MM.1S (cell line): ENCODE measurements around the gene NME4.

Experiments
- DNase-seq: peaks from one replicate; pipeline ENCODE4 v3.0.0-alpha.2; 2015
- H2AFZ ChIP-seq: fragments of 300-600 bp; sonication (generic); 2 replicates; pipeline ENCODE4 v1.6.0; 2016; ENCODE audit warnings: antibody characterized with exemption, low read length
- H3F3A ChIP-seq: fragments of 300-600 bp; sonication (generic); 2 replicates; pipeline ENCODE4 v1.6.1; 2016; ENCODE audit warnings: mild to moderate bottlenecking, antibody characterized with exemption, low read length, moderate library complexity, mixed read lengths; ENCODE audit not compliant: insufficient read depth
- H3K27ac ChIP-seq: fragments of 300-600 bp; sonication (generic); 2 replicates; pipeline ENCODE4 v1.5.1; 2016; ENCODE audit warnings: mild to moderate bottlenecking, low read length
- H3K27me3 ChIP-seq: fragments of 300-600 bp; sonication (generic); replicated peaks from 2 replicates; pipeline ENCODE4 v1.6.0; 2016; ENCODE audit warnings: low read length; ENCODE audit not compliant: insufficient read depth
- H3K36me3 ChIP-seq: fragments of 300-600 bp; sonication (generic); replicated peaks from 2 replicates; pipeline ENCODE4 v1.6.1; 2016; ENCODE audit warnings: mild to moderate bottlenecking, low read length, mixed read lengths; ENCODE audit not compliant: insufficient read depth
- H3K4me1 ChIP-seq: fragments of 300-600 bp; sonication (generic); 2 replicates; pipeline ENCODE4 v1.6.1; 2016; ENCODE audit warnings: low read length, mixed read lengths
- H3K4me2 ChIP-seq: fragments of 300-600 bp; sonication (generic); 2 replicates; pipeline ENCODE4 v1.6.0; 2016; ENCODE audit warnings: low read depth, low read length
- H3K4me3 ChIP-seq: fragments of 300-600 bp; sonication (generic); 2 replicates; pipeline ENCODE4 v1.5.1; 2016; ENCODE audit warnings: low read length, mixed read lengths
- H3K79me2 ChIP-seq: fragments of 300-600 bp; sonication (generic); 2 replicates; pipeline ENCODE4 v1.6.1; 2016; ENCODE audit warnings: mixed run types, low read length, mixed read lengths
- H3K9ac ChIP-seq: fragments of 300-600 bp; sonication (generic); 2 replicates; pipeline ENCODE4 v1.6.1; 2016; ENCODE audit warnings: low read length, mixed read lengths
- H3K9me2 ChIP-seq: fragments of 300-600 bp; sonication (generic); replicated peaks from 2 replicates; pipeline ENCODE4 v1.6.1; 2016; ENCODE audit warnings: mild to moderate bottlenecking, low read length, mixed read lengths; ENCODE audit not compliant: insufficient read depth
- H3K9me3 ChIP-seq: fragments of 300-600 bp; sonication (generic); replicated peaks from 2 replicates; pipeline ENCODE4 v1.6.1; 2016; ENCODE audit warnings: mild to moderate bottlenecking, low read length, mixed read lengths; ENCODE audit not compliant: insufficient read depth
- H4K20me1 ChIP-seq: fragments of 300-600 bp; sonication (generic); 2 replicates; pipeline ENCODE4 v1.6.1; 2016; ENCODE audit warnings: mild to moderate bottlenecking, low read length, moderate library complexity, mixed read lengths; ENCODE audit not compliant: insufficient read depth
- EZH2 ChIP-seq: fragments of 300-600 bp; sonication (generic); optimal IDR thresholded peaks from 2 replicates; pipeline ENCODE3; 2017; ENCODE audit warnings: low read depth, mild to moderate bottlenecking, antibody characterized with exemption, low read length, mixed read lengths
- EZH2phosphoT487 ChIP-seq: fragments of 300-600 bp; sonication (generic); IDR thresholded peaks from 2 replicates; pipeline ENCODE4 v1.6.1; 2018; ENCODE audit warnings: antibody characterized with exemption, low read length
- TF ChIP-seq, protein P1 (sequence below): fragments of 300-600 bp; sonication (generic); IDR thresholded peaks from 2 replicates; pipeline ENCODE4 v1.5.1; 2016; ENCODE audit warnings: antibody characterized with exemption, low read length, mixed read lengths

Gene NME4

DNA sequence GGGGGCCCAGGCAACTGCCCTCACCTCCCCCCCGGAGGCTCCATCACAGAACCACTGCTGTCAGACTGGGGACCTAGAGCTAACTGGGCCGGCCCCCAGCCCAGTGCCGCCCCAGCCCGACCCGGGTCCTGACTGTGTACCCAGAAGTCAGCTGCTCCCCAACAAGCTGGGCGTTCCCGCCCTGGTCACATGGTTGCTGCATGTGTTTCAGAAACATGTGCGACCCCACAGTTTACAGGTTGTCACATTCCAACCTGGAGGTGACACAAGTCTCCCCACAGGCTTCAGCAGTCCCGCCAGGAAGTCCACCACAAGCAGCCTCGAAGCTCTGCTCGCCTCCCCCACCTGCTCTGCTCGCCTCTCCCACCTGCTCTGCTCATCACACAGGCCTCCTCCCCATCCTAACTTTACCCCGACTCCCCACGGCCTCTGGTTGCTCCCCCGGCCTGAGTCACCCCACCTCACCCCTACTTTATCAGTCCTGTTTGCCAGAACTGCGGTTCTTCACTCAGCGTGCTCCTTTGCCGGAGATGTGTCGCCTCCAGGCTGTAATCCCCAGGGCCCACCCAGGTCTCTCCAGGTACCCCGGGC is 27.6 kb upstream of the NME4 start:
- H3K27ac ChIP-seq, result no peak overlapping the region
- no peaks in the 10 kb centered on the region for H3K9me2 ChIP-seq
- H3K4me2 ChIP-seq, result peak overlapping the region; percentile 62; the same call in 1 of the 2 replicates
- no peak overlapping the region for H3K9ac ChIP-seq
- no peaks in the 10 kb centered on the region for H3K9me3 ChIP-seq
- H4K20me1 ChIP-seq, result no peaks in the 10 kb centered on the region
- H3K36me3 ChIP-seq, result no peaks in the 10 kb centered on the region
- no peak for DNase-seq
- H3K27me3 ChIP-seq, result no peaks in the 10 kb centered on the region
- H3F3A ChIP-seq, result no peaks in the 10 kb centered on the region
- H3K4me1 ChIP-seq, result peaks cover 5% of the 10 kb centered on the region; the same call in 1 of the 2 replicates
- TF ChIP-seq EZH2 (no peak), EZH2phosphoT487 (no peak)
- TF ChIP-seq, protein P1, sequence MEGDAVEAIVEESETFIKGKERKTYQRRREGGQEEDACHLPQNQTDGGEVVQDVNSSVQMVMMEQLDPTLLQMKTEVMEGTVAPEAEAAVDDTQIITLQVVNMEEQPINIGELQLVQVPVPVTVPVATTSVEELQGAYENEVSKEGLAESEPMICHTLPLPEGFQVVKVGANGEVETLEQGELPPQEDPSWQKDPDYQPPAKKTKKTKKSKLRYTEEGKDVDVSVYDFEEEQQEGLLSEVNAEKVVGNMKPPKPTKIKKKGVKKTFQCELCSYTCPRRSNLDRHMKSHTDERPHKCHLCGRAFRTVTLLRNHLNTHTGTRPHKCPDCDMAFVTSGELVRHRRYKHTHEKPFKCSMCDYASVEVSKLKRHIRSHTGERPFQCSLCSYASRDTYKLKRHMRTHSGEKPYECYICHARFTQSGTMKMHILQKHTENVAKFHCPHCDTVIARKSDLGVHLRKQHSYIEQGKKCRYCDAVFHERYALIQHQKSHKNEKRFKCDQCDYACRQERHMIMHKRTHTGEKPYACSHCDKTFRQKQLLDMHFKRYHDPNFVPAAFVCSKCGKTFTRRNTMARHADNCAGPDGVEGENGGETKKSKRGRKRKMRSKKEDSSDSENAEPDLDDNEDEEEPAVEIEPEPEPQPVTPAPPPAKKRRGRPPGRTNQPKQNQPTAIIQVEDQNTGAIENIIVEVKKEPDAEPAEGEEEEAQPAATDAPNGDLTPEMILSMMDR, result no peak
- H2AFZ ChIP-seq, result no peak overlapping the region
- 0 out of 2 replicates have a peak overlapping the region, but pooled peaks have one; percentile 20 for H3K4me3 ChIP-seq
- H3K79me2 ChIP-seq, result 0 out of 2 replicates have a peak, but pooled peaks cover 6% of the 10 kb centered on the region

DNA sequence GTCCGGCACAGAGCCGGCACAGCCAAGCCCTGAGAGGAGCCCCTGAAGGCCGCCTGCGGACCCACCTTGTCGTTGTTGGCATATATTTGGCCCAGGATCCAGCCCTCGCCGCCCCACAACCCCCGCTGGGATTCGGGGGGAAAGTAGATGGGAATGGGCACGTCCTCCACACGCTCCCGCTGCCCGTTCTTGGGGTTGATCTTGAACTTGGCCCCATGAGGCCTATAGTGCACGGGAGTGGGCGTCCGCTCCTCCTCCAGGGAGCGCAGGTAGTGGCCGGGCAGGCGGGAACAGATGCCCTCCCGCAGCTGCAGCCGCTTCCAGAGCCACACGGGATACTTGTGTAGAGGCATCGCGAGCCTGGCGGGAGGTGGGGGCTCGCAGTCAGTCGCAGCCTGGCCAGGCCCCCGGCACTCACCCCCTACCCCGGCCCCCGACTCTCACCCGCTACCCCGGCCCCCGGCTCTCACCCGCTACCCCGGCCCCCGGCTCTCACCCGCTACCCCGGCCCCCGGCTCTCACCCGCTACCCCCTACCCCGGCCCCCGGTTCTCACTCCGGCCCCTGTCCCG is 27.0 kb upstream of the NME4 start:
- DNase-seq, result no peak
- TF ChIP-seq, protein P1, result no peak
- TF ChIP-seq EZH2 (no peak), EZH2phosphoT487 (no peak)
- H3F3A ChIP-seq, result no peaks in the 10 kb centered on the region
- peaks cover 5% of the 10 kb centered on the region; the same call in 1 of the 2 replicates for H3K4me1 ChIP-seq
- H3K36me3 ChIP-seq, result no peaks in the 10 kb centered on the region
- H3K4me2 ChIP-seq, result peak overlapping the region; percentile 62; the same call in 1 of the 2 replicates
- H3K4me3 ChIP-seq, result peak overlapping the region; percentile 20; the same call in 1 of the 2 replicates
- H2AFZ ChIP-seq, result no peak overlapping the region
- H3K9me3 ChIP-seq, result no peaks in the 10 kb centered on the region
- H3K9me2 ChIP-seq, result no peaks in the 10 kb centered on the region
- no peak overlapping the region for H3K9ac ChIP-seq
- H4K20me1 ChIP-seq, result no peaks in the 10 kb centered on the region
- H3K79me2 ChIP-seq, result 0 out of 2 replicates have a peak, but pooled peaks cover 6% of the 10 kb centered on the region
- H3K27ac ChIP-seq, result no peak overlapping the region
- H3K27me3 ChIP-seq, result no peaks in the 10 kb centered on the region

DNA sequence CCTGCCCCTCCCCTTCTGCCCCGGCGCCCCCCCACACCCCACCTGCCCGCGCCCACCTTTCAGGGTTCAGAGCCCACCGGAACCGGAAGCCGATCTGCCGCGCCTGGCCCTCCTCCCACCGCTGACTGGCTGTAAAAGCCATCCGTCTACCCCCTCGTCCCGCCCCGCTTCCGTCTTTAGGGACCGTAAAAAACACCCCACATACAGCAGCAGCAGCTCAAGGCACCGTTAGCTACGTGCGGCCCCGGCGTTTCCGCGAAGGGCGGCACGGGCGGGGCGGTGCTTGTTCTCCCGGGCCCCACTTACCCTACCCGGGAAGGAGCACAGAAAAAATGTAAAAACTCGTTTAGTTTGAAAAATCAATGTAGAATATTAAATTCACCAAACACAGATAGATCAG is 26.6 kb upstream of the NME4 start, which contains the start of gene MRPL28:
TSS of gene MRPL28 (minus strand) at position 96 of the 400 bp plus-strand sequence. CDS start 320 bp downstream, outside the sequence.
- Histone ChIP-seq H3K36me3 (no peaks in the 10 kb centered on the region), H3F3A (no peaks in the 10 kb centered on the region), H3K27me3 (no peaks in the 10 kb centered on the region), H4K20me1 (no peaks in the 10 kb centered on the region), H3K9me2 (no peaks in the 10 kb centered on the region), H3K4me2 (peak within 1 kb of the TSS; percentile 62), H3K9me3 (no peaks in the 10 kb centered on the region), H3K4me3 (peak within 1 kb of the TSS; percentile 20; the same call in 1 of the 2 replicates), H3K4me1 (peaks cover 5% of the 10 kb centered on the region; the same call in 1 of the 2 replicates), H3K9ac (no peak within 1 kb of the TSS; the same call in 1 of the 2 replicates), H3K27ac (no peak within 1 kb of the TSS), H2AFZ (peak within 1 kb of the TSS; percentile 36), H3K79me2 (0 out of 2 replicates have a peak, but pooled peaks cover 6% of the 10 kb centered on the region)
- no peak for TF ChIP-seq EZH2phosphoT487
- no peak for TF ChIP-seq EZH2
- TF ChIP-seq, protein P1, result no peak
- peak; percentile 95 for DNase-seq
